GM20000 (cell line): ENCODE data around the gene HPS3.

Experiments used
- DNase-seq: peaks from one replicate; pipeline ENCODE4 v3.0.0; 2012; ENCODE audit warnings: low spot score
- CTCF ChIP-seq: IDR thresholded peaks from 2 replicates; pipeline ENCODE4 v1.5.1; 2012; ENCODE audit warnings: mild to moderate bottlenecking, control low read depth; ENCODE audit errors: extremely low read depth, missing control alignments

Gene HPS3

GRCh38 chr3:149204390-149204991, 75.1 kb downstream of the HPS3 start:
- no peak for TF ChIP-seq CTCF
- no peak for DNase-seq

- TF ChIP-seq CTCF: no peak
- DNase-seq: no peak
Measured at GRCh38 chr3:149207475-149207874, 78.0 kb downstream of the HPS3 start.

GRCh38 chr3:149209431-149209830, 80.0 kb downstream of the HPS3 start:
- TF ChIP-seq CTCF: no peak
- DNase-seq: no peak

GRCh38 chr3:149212386-149212785, 82.9 kb downstream of the HPS3 start:
- no peak for DNase-seq
- no peak for TF ChIP-seq CTCF

- DNase-seq: no peak
- TF ChIP-seq CTCF: no peak
Measured at GRCh38 chr3:149214702-149215101, 85.3 kb downstream of the HPS3 start.

DNA sequence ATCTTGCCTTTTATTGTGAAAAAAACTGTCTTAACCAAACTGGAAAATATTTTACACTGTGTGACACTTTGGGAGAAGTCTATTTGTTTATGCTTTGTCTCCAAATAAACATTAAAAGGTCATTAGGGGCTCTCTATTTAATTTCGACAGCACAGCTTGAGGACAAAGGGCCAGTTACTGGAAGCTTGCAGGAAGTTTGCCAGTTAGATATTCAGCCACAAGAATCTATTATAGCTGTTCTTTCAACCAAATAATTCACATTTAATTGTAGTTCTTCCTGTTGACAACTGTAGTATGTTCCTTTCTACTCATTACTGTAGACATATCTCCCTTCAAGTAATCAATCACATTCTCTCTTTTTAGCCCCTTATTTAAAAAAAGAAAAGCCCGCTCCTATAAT, 86.1 kb downstream of the HPS3 start:
- no peak for DNase-seq

More for the DNA sequence above, 86.1 kb downstream of the HPS3 start:
- TF ChIP-seq CTCF: no peak
